Measurements from ENCODE around the gene MATN1. TPM values are rescaled to one million over a fixed set of nuclear protein-coding genes. Genes with fewer than 3 reads are reported as not detected.

MATN1 gene
- total and polyA plus RNA-seq, 2 of the 4 experiments (the other 2 are of a cell fraction) = 0.27 TPM; not detected in 1

DNA sequence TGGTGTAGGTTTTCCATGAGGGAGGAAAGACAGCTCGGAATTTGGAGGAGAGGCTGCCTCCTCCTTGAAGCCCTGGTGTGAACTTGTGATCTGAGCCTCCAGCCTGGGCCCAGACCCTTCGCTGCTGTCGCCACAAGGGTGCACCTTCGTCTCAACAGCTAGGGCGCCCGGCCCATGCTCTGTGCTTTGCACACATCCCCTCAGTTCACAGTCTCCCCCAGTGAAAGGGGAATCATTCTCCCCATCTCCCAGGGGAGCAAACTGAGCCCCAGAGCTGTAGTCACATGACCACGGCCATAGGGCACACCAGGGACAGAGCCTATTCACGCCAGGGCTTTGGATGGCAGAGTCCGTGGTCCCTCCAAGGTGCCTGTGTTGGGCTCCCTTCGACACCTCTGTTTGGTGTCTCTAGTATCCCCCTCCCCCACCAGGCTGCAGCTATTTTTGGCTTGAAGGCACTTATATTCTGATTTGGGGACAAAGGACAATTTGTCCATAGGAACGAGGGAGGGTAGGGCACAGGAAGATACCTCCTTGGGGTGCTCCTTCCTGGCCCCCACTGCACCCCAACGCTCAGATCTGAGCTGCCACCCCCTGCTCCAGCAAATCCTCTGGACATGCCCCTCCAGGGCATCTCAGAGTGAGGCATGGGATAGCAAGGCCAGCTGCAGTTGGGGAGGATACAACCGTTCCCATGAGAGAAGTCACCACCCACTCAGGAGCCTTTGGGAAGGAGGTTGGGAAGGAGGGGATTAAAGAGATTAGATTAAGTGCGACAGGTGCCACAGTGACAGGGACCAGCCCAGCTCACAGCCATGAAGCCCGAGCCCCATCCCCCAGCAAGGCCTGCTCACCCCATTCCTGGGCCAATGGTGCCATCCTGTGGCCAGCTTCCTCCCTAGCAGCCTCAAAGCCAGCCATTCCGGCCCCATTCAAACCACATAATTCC lies 15.7 kb downstream of the MATN1 start:
- Histone ChIP-seq H3K79me1 (ENCODE audit: low read depth in 1 of 2, low read length in 2 of 2) (no peaks in the 10 kb centered on the region), H2BK20ac (ENCODE audit: low read depth, low read length) (no peak overlapping the region), H4K20me1 (ENCODE audit: insufficient read depth, low read length) (no peaks in the 10 kb centered on the region), H2BK15ac (ENCODE audit: low read depth, low read length) (no peak overlapping the region), H3K14ac (replicated peaks; ENCODE audit: low read depth, low read length) (no peak overlapping the region), H2AFZ (replicated peaks; ENCODE audit: low read length, poor library complexity) (peak overlapping the region; percentile 32), H4K91ac (ENCODE audit: insufficient read depth, low read depth, low read length) (no peak overlapping the region), H3K9me1 (ENCODE audit: insufficient read depth, low read length) (no peaks in the 10 kb centered on the region), H2AK9ac (replicated peaks; ENCODE audit: low read depth, low read length, poor library complexity) (no peak overlapping the region), H3K36me3 (ENCODE audit: control insufficient read depth, insufficient read depth, low read length) (no peaks in the 10 kb centered on the region), H3K23ac (ENCODE audit: low read depth, low read length) (no peak overlapping the region), H3K9ac (ENCODE audit: low read depth, low read length) (no peak overlapping the region), H4K5ac (ENCODE audit: low read depth, low read length) (no peak overlapping the region), H3K4me1 (ENCODE audit: control insufficient read depth, insufficient read depth, low read length) (no peaks in the 10 kb centered on the region), H4K8ac (ENCODE audit: low read depth in 2 of 2, low read length in 2 of 2) (no peak overlapping the region), H2BK5ac (ENCODE audit: low read depth, low read length, poor library complexity, severe bottlenecking) (no peak overlapping the region), H3K18ac (ENCODE audit: low read depth, low read length) (no peak overlapping the region), H3K4ac (ENCODE audit: low read depth, low read length) (no peak overlapping the region), H3K56ac (ENCODE audit: extremely low read depth, insufficient read depth, low read length) (no peak overlapping the region), H3K9me3 (ENCODE audit: control insufficient read depth, insufficient read depth, low read length) (no peaks in the 10 kb centered on the region), H2AK5ac (ENCODE audit: low read depth, low read length) (no peak overlapping the region), H3K4me3 (ENCODE audit: insufficient read depth, low read depth, low read length) (no peak overlapping the region), H2BK120ac (ENCODE audit: low read depth, low read length) (no peak overlapping the region), H3K4me2 (ENCODE audit: low read depth, low read length) (no peak overlapping the region), H3K27ac (ENCODE audit: insufficient read depth, low read length) (no peak overlapping the region), H3K27me3 (ENCODE audit: control insufficient read depth, insufficient read depth, low read length) (peaks cover 45% of the 10 kb centered on the region)
- POLR2A ChIA-PET (ENCODE audit: unreplicated experiment) = no interaction called here
- in situ Hi-C loops (cut with MboI; ENCODE audit: low sequenced_read_pairs) = loop anchor here (10.0 kb wide), 2 partner anchors 1003 to 1813 kb away; no protein-coding TSS in a partner anchor
- WGBS, 2 experiments (ENCODE audit: extremely low coverage in 2 of 2, insufficient read length in 1 of 2) = no CpG with 5 or more reads among the region's 16 CpGs
- DNase-seq = peak; percentile 56
- no TSS peak for BruUV-seq (replicated peaks)
- dilution Hi-C loops (cut with HindIII; ENCODE audit: low sequenced_read_pairs, unreplicated experiment) = no loop called here
- peak; percentile 97 for ATAC-seq (ENCODE audit: low read depth)
- CTCF ChIA-PET = interaction anchor here (1.0 to 2.4 kb wide), 3 partner anchors 22 to 1477 kb away, joined by 3 to 10 read pairs (median 3); partner anchors contain the start of gene MECR
- intact Hi-C loops (cut with micrococcal nuclease) = loop anchor here (1.0 to 10.0 kb wide), 7 partner anchors 327 to 1821 kb away; partner anchors contain the start of gene PTPRU
- TF ChIP-seq, protein P1, sequence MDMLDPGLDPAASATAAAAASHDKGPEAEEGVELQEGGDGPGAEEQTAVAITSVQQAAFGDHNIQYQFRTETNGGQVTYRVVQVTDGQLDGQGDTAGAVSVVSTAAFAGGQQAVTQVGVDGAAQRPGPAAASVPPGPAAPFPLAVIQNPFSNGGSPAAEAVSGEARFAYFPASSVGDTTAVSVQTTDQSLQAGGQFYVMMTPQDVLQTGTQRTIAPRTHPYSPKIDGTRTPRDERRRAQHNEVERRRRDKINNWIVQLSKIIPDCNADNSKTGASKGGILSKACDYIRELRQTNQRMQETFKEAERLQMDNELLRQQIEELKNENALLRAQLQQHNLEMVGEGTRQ (IDR thresholded peaks at IDR 0.05; ENCODE audit: low read depth, low read length) = no peak
- TF ChIP-seq, protein P2, sequence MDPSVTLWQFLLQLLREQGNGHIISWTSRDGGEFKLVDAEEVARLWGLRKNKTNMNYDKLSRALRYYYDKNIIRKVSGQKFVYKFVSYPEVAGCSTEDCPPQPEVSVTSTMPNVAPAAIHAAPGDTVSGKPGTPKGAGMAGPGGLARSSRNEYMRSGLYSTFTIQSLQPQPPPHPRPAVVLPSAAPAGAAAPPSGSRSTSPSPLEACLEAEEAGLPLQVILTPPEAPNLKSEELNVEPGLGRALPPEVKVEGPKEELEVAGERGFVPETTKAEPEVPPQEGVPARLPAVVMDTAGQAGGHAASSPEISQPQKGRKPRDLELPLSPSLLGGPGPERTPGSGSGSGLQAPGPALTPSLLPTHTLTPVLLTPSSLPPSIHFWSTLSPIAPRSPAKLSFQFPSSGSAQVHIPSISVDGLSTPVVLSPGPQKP (IDR thresholded peaks at IDR 0.05; ENCODE audit: borderline replicate concordance, low read depth, low read length) = no peak
- TF ChIP-seq FOS (IDR thresholded peaks at IDR 0.05; ENCODE audit: low read depth, low read length) (no peak), RFX5 (IDR thresholded peaks at IDR 0.05; ENCODE audit: low read depth, low read length) (no peak), CHD1 (IDR thresholded peaks at IDR 0.05; ENCODE audit: low read depth, low read length) (no peak), SMC3 (IDR thresholded peaks at IDR 0.05; ENCODE audit: low read depth, low read length) (peak; percentile 89), MAZ (IDR thresholded peaks at IDR 0.05; ENCODE audit: borderline replicate concordance, low read depth, low read length) (peak; percentile 30; the same call in 1 of the 2 replicates), CEBPB (IDR thresholded peaks at IDR 0.05; ENCODE audit: low read depth, low read length) (no peak), MAFK (IDR thresholded peaks at IDR 0.05; ENCODE audit: low read depth, low read length) (no peak), BHLHE40 (IDR thresholded peaks at IDR 0.05; ENCODE audit: low read depth, low read length) (no peak), RAD21 (IDR thresholded peaks at IDR 0.05; ENCODE audit: low read length) (peak; percentile 100), RCOR1 (IDR thresholded peaks at IDR 0.05; ENCODE audit: insufficient replicate concordance, low read length) (peak; percentile 33), POLR2A (IDR thresholded peaks at IDR 0.05; ENCODE audit: low read depth, low read length) (peak; percentile 68; the same call in 1 of the 2 replicates)
- TF ChIP-seq, protein P3, sequence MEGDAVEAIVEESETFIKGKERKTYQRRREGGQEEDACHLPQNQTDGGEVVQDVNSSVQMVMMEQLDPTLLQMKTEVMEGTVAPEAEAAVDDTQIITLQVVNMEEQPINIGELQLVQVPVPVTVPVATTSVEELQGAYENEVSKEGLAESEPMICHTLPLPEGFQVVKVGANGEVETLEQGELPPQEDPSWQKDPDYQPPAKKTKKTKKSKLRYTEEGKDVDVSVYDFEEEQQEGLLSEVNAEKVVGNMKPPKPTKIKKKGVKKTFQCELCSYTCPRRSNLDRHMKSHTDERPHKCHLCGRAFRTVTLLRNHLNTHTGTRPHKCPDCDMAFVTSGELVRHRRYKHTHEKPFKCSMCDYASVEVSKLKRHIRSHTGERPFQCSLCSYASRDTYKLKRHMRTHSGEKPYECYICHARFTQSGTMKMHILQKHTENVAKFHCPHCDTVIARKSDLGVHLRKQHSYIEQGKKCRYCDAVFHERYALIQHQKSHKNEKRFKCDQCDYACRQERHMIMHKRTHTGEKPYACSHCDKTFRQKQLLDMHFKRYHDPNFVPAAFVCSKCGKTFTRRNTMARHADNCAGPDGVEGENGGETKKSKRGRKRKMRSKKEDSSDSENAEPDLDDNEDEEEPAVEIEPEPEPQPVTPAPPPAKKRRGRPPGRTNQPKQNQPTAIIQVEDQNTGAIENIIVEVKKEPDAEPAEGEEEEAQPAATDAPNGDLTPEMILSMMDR (conservative IDR thresholded peaks at IDR 0.05; ENCODE audit: low read depth, low read length) = peak; percentile 98

All from IMR-90 (cell line).